ENCODE results near the gene CASKIN2.

Gene CASKIN2

GRCh38 chr17:75515496-75516254 is at the start of gene CASKIN2:
TSS of gene CASKIN2 (minus strand) at chr17:75515537. CDS start at chr17:75513804, 1,733 bp downstream.
- peak; percentile 85 for DNase-seq

GRCh38 chr17:75565066-75565465 is 49.7 kb upstream of the CASKIN2 start:
- DNase-seq, result no peak

- DNase-seq, result no peak
Measured at GRCh38 chr17:75564195-75564594, 48.9 kb upstream of the CASKIN2 start.

- no peak for DNase-seq
Measured at GRCh38 chr17:75563063-75563758, 47.9 kb upstream of the CASKIN2 start.

- no peak for DNase-seq
Measured at GRCh38 chr17:75561927-75562603, 46.7 kb upstream of the CASKIN2 start.

- no peak for DNase-seq
Measured at GRCh38 chr17:75559958-75560533, 44.7 kb upstream of the CASKIN2 start.

GRCh38 chr17:75558666-75559530 is 43.6 kb upstream of the CASKIN2 start:
- DNase-seq, result no peak

- DNase-seq, result no peak
Measured at GRCh38 chr17:75557852-75558665, 42.7 kb upstream of the CASKIN2 start.

GRCh38 chr17:75557075-75557851 is 41.9 kb upstream of the CASKIN2 start:
- no peak for DNase-seq

- no peak for DNase-seq
Measured at GRCh38 chr17:75555679-75556153, 40.4 kb upstream of the CASKIN2 start.

- DNase-seq, result no peak
Measured at GRCh38 chr17:75553295-75554110, 38.2 kb upstream of the CASKIN2 start.

GRCh38 chr17:75552425-75553294 is 37.3 kb upstream of the CASKIN2 start:
- no peak for DNase-seq

- DNase-seq, result no peak
Measured at GRCh38 chr17:75551266-75551665, 35.9 kb upstream of the CASKIN2 start.

GRCh38 chr17:75550139-75550465 is 34.8 kb upstream of the CASKIN2 start:
- DNase-seq, result no peak

GRCh38 chr17:75549246-75550138 is 34.2 kb upstream of the CASKIN2 start:
- DNase-seq, result no peak

GRCh38 chr17:75548813-75549212 is 33.5 kb upstream of the CASKIN2 start:
- no peak for DNase-seq

- DNase-seq, result no peak
Measured at GRCh38 chr17:75547091-75547490, 31.8 kb upstream of the CASKIN2 start.

- no peak for DNase-seq
Measured at GRCh38 chr17:75546181-75546580, 30.8 kb upstream of the CASKIN2 start.

Data from stimulated activated CD4-positive, alpha-beta T cell treated with anti-CD3 and anti-CD28 coated beads, Interleukin-12 subunit alpha, Interleukin-12 subunit beta, amount 100 ng/mL, for 4 hours (primary cell).